ENCODE measurements around the gene FETUB.

Gene FETUB

DNA sequence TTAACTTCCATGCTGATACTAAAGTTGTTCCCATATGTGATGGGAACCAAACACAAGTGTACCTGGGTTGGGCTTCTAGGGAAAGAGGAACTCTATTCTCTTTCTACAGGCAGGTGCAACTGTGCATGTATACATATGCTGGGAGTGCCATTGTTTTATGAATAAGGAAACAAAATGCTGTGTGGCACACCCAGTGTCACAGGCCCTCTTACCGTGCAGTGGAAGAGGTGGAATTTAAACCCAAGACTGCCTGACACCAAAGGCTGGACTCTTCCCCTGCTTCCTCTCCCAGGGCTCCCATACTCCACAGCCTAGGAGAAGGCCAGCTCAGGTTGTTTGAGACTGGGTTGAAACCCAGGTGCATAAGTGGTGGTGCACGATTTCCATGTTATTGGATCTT lies 1.9 kb upstream of the FETUB start:
- DNase-seq: no peak

DNA sequence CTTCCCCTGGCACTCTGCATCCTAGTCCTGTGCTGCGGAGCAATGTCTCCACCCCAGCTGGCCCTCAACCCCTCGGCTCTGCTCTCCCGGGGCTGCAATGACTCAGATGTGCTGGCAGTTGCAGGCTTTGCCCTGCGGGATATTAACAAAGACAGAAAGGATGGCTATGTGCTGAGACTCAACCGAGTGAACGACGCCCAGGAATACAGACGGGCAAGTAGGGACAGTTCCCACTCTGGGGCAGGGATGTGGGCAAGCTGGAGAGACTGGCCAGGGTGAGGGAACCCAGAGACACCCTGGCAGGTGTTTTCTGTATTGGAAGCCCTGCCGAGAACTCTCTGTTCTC lies 247 bp downstream of the FETUB start:
- no peak for DNase-seq

DNA sequence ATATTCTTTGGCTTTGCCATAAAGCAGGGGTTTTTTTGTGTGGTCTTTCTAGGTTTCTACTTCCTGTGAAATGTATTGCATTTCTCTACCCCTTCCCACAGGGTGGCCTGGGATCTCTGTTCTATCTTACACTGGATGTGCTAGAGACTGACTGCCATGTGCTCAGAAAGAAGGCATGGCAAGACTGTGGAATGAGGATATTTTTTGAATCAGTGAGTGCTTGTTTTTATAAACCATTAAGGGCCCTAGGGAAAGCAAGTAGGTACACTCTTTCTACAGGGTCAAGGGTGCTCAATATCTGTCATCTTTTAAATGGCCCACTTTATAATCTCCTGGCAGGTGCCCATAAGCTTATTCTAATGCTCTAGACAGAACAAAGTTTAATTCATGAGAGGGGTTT lies 730 bp downstream of the FETUB start:
- DNase-seq: no peak

DNA sequence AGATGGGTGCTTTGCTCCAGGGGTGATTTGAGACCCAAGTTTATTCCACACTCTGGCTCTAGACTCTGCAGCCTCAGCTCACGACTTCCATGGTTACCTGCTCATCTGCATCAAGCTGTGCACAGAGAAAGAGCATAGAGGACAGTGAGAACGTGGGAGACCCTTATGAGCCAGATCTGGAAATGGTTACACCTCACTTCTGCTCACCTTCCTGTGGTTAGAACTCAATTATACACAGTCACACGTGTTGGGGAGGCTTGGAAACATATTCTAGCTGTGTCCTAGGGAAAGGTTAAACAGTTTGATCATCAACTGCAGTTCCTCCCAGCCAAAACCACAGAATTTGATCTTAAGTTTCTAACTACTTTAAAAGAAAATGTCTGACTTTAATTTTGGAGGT lies 1.8 kb downstream of the FETUB start:
- no peak for DNase-seq

DNA sequence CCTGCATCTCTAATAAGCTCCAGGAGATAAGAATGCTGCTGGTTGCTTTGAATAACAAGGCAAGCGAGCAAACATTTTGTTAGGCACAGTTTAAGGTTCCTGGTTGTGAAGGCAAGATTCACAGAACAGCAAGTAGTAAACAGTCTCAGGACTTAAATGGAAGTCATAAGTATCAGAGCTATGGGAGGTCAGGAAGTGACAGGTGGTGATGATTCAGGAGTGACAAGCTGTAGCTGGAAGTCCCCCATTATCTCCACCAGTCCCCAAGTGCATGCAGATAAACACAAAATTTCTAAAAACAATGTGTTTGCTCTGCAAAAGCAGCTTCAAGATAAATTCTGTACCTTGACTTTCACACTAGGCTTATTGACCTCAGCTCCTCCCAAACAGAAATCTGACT lies 3.3 kb downstream of the FETUB start:
- DNase-seq: no peak

DNA sequence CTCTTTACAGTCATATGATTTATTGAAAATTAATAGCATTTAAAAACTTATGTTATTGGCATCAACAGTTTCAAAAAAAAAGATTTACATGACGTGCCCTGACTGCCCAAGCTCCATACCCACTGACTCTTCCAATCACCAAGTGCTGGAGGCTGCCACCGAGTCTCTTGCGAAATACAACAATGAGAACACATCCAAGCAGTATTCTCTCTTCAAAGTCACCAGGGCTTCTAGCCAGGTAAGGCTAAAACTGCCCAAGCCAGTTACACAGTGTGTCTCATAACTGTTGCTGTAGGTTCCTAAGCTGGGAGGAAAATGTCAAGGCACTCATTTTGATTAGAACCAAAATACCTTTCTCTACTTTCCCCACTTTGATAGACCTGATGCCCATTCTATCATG lies 4.5 kb downstream of the FETUB start:
- no peak for DNase-seq

DNA sequence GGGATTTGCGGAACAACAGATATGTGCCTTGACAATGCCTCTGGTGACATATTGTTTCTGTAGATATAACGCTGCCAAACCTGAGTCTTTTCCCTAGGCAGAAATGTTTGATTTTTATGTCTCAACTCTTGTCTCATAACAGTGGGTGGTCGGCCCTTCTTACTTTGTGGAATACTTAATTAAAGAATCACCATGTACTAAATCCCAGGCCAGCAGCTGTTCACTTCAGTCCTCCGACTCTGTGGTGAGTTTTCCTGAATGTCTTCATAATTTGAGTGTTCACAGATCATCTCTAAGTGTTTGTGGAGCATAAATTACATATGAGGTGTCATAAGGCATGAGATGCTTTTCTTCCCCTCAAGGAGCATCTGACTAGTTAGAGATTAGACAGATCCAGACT lies 5.9 kb downstream of the FETUB start:
- no peak for DNase-seq

DNA sequence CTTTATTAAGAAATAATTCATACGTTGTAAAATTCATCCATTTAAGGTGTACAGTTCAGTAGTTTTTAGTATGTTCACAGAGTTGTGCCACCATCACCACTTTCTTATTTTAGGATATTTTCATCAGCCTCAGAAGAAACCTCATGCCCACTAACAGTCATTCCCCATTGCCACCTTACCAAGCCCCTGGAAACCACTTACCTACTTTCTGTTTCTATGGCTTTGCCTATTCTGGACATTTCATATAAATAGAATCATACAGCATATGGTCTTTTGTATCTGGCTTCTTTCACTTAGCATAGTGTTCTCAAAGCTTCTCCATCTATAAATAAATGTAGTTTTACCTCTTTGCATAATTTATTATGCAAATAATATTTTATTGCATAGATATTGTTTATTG lies 6.6 kb downstream of the FETUB start:
- no peak for DNase-seq

DNA sequence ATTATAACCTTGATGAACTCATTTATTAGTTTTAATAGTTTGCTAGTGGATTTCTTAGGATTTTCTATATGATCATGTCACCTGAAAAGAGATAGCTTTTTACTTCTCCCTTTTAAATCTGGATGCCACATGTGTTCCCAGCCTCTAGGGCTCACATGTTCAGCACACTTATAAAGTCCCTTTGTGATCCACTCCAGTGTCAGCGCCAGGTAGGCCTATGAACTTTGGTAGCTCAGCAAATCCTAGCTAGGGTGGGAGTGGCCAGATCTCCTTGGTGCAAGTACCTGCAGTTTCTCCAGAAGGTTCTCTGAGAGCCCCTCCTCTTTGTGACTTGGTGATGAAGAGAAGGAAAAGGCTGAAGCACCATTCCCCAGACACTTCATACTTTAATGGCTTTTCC lies 8.7 kb downstream of the FETUB start:
- no peak for DNase-seq

DNA sequence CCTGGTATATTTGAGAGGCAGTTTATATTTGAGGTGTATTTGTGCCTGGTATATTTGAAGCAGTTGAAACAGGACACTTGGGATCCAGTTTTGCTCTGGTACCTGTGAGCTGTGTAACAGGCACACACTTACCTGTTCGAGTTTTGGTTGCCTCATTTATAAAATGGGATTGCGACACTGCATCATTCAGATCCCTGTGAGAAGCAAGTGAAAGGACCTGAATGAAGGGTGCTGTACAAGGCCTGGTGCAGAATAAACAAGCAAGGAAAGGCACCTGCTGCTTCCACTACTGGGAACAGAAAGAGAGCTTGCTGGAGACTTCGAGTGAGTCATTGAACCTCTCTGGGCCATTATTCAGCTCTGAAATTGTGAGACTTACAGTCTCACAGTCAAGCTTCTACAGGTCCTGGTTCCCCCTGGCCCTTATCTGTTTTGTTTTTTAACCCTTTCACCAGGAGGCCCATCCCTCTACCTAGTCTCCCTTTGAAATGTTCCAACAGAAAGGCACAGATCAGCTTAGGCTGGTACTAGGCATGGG lies 11.5 kb downstream of the FETUB start:
- no peak for DNase-seq

DNA sequence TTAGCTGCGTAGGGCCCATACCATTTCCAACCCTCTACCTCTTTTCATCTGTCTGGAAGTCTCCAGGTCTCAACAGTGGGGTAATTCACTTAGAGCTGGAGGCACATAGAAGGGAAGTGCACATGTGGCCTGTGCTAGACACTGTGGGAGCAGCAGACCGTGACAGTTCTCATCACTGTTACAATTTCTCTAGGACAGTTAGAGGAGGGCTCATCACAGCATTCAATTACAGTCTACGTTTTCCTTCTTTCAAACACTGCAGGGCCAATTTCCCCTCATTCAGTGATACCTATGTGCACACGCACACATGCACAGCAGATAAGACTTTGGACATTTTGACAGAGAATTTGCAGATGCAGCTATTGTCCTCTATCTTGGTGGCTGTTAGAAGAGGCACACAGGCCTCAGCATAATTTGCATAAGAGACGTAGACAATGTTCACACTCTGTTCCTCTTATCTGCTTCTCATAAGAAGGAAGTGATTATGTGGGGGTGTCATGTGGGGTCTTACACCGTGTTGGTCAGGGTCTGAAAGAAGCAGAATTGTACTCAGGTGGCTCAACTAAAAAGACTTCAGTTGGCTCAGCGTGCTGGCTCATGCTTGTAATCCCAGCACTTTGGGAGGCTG lies 13.0 kb downstream of the FETUB start:
- DNase-seq: peak; percentile 33

DNA sequence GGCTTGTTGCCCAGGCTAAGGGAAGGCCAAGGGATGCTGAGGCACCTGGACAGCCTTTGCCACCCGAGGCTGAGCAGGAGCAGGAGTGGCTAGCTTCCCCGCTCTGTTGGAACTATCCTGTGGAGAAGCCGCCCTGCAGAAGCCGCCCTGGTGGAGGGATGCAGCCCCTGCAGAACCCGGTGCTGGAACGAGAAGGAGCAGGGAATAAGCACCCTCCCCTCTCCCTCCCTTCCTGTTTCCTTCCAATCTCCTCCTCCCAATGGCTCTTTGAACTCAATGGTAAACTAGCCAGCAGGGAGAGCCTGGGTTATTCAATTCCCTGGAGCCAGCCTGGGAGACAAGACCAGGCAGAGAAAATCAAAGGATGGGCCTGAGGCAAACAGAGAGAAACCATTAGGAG lies 13.8 kb downstream of the FETUB start:
- no peak for DNase-seq

DNA sequence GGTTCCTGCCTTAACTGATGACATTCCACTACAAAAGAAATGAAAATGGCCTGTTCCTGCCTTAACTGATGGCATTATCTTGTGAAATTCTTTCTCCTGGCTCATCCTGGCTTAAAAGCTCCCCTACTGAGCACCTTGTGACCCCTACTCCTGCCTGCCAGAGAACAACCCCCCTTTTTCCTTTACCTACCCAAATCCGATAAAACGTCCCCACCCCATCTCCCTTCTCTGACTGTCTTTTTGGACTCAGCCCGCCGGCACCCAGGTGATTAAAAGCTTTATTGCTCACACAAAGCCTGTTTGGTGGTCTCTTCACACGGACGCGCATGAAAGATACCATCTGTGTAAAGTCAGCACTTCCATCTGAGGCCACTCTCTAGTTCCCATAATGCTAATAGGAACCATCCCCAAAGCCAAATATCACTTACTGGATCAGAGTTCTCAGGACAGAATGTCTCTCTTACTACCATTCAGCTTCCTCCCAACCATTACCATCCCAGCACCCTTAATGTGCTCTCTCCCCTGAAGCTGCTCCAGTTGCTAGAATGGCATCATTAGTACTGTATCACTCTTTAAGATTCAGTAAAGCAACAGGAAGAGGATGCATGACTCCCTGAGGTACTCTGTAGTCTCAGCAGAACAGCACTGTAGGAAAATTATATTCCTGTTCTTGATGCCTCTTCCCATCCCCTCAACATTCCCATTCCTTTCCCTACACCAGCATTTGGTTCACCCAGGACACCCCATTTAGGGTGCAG lies 23.3 kb downstream of the FETUB start:
- no peak for DNase-seq

DNA sequence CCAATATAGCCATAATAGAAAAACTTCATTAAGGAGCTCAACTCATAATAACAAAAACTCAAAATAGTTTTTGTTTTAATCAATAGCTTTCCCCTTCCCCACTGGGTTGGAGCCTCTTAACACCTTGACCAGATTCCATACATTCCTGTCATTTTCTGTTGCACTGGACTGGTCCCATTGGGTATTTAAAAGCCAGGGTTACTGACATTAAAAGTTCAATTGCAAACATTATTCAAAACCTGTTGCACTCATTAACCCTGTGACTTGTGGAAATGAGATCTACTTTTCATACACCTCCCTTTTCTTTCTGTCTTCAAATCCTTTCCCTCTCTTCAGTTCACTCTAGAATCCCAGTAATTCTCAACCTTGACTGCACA lies 23.9 kb downstream of the FETUB start:
- no peak for DNase-seq

DNA sequence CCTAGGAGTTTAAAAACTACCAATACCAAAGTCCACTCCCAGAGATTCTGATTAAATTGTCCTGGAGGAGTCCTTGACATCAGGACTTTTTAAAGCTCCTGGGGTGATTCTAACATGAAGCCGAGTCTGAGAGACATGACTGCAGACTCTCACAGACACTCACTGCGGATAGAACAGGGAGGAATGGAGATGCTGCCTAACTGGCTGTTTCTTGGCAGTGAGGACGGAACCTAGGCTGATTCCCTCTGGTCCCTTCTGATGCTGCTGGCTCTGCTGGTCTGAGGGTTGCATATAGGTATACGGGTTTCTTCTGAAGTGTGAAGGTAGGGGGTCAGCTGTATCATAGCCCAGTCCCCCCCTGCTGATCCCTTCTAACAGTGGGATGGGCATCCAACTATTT lies 24.3 kb downstream of the FETUB start:
- no peak for DNase-seq

DNA sequence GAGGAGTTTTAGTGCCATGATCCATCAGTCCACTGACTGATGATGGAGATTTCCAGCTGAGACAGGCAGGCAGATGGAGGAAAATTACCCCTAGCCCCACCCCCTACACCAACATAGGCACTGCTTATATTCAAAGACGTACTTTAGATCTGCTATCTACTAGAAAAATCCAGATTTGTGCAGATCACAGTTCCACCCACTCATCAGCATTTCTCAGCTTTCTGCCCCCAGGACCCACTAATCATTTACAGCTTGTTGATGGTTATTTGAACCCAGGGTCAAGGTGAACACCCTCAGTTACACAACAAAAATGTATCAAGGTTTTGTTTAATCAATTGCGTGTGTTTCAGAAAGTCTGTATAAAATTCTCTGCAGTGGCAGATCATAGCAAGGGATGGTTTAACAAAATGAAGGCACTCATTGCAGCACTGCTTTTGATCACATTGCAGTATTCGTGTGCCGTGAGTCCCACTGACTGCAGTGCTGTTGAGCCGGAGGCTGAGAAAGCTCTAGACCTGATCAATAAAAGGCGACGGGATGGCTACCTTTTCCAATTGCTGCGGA lies 25.5 kb downstream of the FETUB start, which contains the start of gene HRG:
Gene HRG, plus strand, starts transcription at position 390 of the 564 bp plus-strand sequence. Its CDS starts 18 bp downstream, at position 408.
- no peak for DNase-seq

DNA sequence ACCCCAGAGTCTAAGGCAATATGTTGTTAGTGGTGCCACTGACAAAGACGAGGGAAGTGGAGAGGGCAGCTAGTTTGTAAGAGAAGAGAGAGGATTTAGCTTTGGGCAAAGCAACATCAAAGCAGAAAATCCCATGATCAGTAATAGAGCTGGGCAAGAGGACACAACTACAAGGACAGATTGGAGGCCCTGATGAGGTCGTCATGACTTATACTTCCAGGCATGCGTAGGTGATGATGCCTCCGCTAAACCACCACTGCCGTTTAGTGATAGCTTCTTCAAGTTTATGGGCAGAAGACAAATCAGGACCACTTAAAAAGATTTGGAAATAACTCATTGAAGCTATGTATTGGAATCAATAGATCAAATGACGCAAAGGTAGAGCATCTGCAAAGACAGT lies 28.2 kb downstream of the FETUB start:
- no peak for DNase-seq

DNA sequence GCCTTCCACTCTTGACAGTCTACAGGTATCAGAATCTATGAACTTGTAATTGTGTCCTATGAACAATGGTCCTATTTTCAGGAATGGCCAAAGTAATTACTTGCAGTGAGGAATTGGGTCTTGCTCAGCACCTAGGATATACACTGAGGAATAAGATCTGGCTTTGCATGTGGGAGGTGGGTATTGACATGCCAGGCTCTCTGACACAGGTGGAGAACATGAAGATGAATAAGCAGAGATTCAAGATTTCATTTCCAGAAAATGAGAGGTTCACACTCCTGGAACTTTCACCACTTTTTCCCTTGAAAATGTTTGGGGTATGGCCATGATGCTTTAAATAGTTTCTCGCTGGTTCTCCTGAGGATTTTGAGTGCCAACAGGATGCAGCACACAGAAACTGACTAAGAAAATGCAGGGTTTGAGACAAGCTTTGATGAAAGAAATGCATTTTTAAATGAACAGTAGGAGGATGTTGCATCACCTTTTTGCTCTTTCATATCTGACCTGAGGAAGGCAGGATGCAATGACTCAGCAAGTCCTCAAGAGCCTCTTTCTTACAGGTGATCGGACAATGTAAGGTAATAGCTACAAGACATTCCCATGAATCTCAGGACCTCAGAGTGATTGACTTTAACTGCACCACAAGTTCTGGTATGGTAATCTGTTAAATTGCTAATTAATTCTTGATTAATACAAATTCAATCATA lies 29.3 kb downstream of the FETUB start:
- DNase-seq: no peak

DNA sequence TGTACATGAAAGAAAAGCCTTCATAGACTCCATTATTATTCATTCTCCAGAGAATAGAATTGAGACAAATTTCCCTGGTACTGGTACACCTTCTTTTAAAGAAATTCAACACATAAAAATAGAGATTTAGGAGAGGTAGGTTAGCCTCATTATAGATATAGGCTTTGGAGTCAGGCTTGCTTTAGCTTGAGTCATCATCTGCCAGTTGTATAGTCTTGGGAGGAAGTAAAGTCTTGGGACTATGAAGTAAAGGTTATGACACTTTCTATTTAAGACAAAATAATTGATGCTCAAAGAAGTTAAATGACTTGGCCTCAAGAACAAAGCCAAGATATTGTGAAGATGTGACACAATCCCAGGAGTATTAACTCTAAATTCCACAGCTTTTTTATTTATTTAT lies 30.0 kb downstream of the FETUB start:
- DNase-seq: no peak

DNA sequence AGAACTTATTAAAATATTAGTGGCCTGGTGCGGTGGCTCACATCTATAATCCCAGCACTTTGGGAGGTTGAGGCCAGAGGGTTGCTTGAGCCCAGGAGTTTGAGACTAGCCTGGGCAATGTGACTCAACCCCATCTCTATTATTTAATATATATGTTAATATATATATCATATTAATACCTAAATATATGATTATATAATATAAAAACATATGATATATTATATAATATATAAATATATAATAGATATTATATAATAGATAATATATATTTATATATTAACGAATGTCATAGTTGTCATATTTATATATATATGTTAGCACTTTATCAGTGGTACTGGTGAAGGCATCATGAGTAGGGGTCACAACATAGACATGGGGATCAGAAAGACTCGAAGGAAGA lies 30.9 kb downstream of the FETUB start:
- DNase-seq: no peak

DNA sequence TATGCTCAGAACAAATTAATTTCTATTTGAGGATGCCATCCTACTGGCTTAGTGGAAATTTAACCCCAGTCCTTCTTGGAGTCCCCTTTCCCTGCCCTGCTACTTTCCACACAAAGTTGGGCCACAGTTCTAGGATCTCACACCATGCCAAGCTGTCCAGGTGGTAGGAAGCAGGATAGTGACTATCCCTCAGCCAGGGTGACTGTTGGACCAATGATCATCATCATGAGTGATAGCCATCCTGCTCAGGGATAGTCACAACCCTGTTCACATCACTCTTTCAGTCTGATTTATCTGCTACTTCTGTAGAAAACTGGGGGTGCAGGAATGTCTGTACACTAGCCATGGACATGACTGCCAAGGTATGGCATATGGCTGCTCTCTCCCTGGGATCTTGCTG lies 38.4 kb downstream of the FETUB start:
- DNase-seq: no peak

DNA sequence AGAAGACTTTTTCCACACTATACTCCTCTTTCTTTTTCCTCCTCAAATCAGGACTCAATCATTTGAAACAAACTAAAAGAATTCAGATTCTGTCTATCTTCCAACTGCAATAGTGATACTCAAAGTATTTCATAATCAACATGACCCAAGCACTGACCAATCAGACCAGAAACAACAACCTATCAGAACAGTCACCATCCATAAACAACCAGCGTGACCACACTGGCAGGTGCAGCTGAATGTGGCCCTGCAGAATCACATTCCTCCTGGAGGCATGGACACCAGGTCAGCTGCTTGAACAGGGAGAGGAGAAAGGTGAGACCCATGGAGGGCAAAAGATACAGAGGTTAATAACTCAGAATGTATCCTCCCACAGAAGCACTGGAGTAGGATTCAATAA lies 39.0 kb downstream of the FETUB start:
- DNase-seq: no peak

DNA sequence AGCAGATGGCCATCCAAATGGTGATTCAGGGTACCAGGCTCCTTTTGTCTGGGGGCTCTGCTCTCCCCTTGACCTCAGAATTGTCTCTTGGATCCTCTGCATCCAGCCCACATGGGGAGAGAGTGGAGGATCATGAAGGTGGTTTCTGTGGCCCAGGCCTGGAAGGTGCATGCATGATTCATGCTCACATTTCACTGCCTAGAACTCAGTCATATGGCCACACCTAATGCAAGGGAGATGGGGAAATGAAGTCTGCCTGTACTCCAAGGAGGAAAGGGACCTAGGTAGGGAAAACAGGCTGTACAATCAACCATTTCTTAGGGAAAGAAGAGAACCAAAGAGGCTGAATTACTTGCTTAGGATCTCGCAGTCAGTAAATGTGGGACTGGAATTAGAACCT lies 40.7 kb downstream of the FETUB start:
- DNase-seq: no peak

DNA sequence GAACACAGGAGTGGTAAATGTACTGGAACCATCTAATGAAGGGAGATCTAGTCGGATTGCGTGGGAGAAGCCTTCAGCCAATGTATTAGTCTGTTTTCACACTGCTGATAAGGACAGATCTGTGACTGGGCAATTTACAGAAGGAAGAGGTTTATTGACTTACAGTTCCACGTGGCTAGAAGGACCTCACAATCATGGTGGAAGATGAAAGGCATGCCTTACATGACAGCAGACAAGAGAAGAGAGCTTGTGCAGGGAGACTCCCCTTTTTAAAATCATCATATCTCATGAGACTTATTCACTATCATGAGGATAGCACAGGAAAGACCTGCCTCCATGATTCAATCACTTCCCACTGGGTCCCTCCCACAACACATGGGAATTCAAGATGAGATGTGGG lies 42.6 kb downstream of the FETUB start:
- no peak for DNase-seq

All from NCI-H526 treated with DMSO at 0.1 percent for 48 hours (cell line).